ENCODE results near the gene ABCG1. TPM values are rescaled to one million over a fixed set of nuclear protein-coding genes. Genes with fewer than 3 reads are reported as not detected.

Gene ABCG1
- polyA plus RNA-seq, 2 of the 4 experiments (the other 2 are of a cell fraction), result 2.3 to 5.1 TPM

DNA sequence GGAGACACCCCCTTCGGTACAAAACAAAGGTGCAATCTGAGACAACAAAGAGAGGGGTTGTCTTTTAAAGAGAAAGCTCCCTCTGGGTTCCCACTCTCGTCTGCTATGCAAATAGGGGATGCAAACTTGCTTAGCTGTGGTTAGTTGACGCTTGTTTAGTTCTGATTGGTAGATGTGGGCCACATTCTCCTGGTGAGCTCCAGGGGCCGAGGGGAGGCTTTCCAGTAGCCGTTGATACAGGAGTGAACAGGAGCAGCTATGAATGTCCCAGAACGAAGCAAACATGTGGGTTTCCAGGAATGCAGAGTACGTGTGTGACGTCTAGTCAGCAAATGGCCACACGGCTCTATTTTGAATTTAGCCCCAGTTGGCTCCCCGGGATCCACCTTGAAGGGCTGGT lies 117.1 kb downstream of the ABCG1 start (continued):
- TF ChIP-seq, protein P1, sequence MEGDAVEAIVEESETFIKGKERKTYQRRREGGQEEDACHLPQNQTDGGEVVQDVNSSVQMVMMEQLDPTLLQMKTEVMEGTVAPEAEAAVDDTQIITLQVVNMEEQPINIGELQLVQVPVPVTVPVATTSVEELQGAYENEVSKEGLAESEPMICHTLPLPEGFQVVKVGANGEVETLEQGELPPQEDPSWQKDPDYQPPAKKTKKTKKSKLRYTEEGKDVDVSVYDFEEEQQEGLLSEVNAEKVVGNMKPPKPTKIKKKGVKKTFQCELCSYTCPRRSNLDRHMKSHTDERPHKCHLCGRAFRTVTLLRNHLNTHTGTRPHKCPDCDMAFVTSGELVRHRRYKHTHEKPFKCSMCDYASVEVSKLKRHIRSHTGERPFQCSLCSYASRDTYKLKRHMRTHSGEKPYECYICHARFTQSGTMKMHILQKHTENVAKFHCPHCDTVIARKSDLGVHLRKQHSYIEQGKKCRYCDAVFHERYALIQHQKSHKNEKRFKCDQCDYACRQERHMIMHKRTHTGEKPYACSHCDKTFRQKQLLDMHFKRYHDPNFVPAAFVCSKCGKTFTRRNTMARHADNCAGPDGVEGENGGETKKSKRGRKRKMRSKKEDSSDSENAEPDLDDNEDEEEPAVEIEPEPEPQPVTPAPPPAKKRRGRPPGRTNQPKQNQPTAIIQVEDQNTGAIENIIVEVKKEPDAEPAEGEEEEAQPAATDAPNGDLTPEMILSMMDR (IDR thresholded peaks at IDR 0.05), result no peak

DNA sequence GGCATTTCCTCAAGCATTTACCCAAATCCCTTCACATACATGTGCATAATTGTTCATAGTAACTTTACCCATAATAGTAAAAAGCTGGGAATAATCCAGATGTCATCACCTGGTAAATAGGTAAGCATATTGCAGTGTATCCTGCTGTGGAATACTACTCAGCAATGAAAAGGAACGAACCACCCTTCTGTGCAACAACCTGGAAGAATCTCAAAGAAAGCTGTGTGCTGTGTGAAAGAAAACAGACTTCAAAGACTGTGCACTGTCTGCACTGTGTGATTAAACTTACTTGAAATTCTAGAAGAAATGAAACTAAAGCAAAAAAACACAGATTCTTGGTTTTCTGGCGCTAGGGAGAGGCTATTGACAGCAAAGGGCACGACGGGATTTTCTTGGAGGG lies 118.3 kb downstream of the ABCG1 start:
- ChIA-PET CTCF (interaction anchor here (0.7 to 3.0 kb wide), 13 partner anchors 10 to 199 kb away, joined by 3 to 14 read pairs (median 5); no protein-coding TSS in a partner anchor), POLR2A (no interaction called here)
- ATAC-seq, result no peak
- DNase-seq (ENCODE audit: low read depth in 1 of 2, low spot score in 1 of 2), result no peak
- Histone ChIP-seq H3K4me1 (no peaks in the 10 kb centered on the region), H3K27ac (no peak overlapping the region), H3K4me3 (no peak overlapping the region), H3K9me3 (no peaks in the 10 kb centered on the region), H3K4me2 (no peak overlapping the region)
- TF ChIP-seq RFX5 (IDR thresholded peaks at IDR 0.05) (no peak), CHD2 (IDR thresholded peaks at IDR 0.05; ENCODE audit: low read length, partially characterized antibody) (no peak), MAFK (IDR thresholded peaks at IDR 0.05; ENCODE audit: partially characterized antibody) (no peak), EP300 (IDR thresholded peaks at IDR 0.05) (no peak), CEBPB (IDR thresholded peaks at IDR 0.05) (no peak), EHF (CRISPR knock-in tag; IDR thresholded peaks at IDR 0.05) (no peak), HOXB13 (CRISPR knock-in tag; IDR thresholded peaks at IDR 0.05; ENCODE audit: low read depth) (no peak), RCOR1 (IDR thresholded peaks at IDR 0.05; ENCODE audit: low read depth, low read length) (no peak), CHD4 (IDR thresholded peaks at IDR 0.05; ENCODE audit: borderline replicate concordance) (no peak), RAD21 (conservative IDR thresholded peaks at IDR 0.05 in 1 of 2, IDR thresholded peaks at IDR 0.05 in 1 of 2) (no peak), RARB (CRISPR knock-in tag; IDR thresholded peaks at IDR 0.05) (no peak), JUN (IDR thresholded peaks at IDR 0.05) (no peak), HDAC2 (IDR thresholded peaks at IDR 0.05) (no peak)
- TF ChIP-seq, protein P2, sequence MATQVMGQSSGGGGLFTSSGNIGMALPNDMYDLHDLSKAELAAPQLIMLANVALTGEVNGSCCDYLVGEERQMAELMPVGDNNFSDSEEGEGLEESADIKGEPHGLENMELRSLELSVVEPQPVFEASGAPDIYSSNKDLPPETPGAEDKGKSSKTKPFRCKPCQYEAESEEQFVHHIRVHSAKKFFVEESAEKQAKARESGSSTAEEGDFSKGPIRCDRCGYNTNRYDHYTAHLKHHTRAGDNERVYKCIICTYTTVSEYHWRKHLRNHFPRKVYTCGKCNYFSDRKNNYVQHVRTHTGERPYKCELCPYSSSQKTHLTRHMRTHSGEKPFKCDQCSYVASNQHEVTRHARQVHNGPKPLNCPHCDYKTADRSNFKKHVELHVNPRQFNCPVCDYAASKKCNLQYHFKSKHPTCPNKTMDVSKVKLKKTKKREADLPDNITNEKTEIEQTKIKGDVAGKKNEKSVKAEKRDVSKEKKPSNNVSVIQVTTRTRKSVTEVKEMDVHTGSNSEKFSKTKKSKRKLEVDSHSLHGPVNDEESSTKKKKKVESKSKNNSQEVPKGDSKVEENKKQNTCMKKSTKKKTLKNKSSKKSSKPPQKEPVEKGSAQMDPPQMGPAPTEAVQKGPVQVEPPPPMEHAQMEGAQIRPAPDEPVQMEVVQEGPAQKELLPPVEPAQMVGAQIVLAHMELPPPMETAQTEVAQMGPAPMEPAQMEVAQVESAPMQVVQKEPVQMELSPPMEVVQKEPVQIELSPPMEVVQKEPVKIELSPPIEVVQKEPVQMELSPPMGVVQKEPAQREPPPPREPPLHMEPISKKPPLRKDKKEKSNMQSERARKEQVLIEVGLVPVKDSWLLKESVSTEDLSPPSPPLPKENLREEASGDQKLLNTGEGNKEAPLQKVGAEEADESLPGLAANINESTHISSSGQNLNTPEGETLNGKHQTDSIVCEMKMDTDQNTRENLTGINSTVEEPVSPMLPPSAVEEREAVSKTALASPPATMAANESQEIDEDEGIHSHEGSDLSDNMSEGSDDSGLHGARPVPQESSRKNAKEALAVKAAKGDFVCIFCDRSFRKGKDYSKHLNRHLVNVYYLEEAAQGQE (IDR thresholded peaks at IDR 0.05), result no peak
- TF ChIP-seq, protein P3, sequence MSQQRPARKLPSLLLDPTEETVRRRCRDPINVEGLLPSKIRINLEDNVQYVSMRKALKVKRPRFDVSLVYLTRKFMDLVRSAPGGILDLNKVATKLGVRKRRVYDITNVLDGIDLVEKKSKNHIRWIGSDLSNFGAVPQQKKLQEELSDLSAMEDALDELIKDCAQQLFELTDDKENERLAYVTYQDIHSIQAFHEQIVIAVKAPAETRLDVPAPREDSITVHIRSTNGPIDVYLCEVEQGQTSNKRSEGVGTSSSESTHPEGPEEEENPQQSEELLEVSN (IDR thresholded peaks at IDR 0.05; ENCODE audit: borderline replicate concordance, low read depth), result no peak
- TF ChIP-seq, protein P1 (IDR thresholded peaks at IDR 0.05), result no peak
- TF ChIP-seq, protein P4, sequence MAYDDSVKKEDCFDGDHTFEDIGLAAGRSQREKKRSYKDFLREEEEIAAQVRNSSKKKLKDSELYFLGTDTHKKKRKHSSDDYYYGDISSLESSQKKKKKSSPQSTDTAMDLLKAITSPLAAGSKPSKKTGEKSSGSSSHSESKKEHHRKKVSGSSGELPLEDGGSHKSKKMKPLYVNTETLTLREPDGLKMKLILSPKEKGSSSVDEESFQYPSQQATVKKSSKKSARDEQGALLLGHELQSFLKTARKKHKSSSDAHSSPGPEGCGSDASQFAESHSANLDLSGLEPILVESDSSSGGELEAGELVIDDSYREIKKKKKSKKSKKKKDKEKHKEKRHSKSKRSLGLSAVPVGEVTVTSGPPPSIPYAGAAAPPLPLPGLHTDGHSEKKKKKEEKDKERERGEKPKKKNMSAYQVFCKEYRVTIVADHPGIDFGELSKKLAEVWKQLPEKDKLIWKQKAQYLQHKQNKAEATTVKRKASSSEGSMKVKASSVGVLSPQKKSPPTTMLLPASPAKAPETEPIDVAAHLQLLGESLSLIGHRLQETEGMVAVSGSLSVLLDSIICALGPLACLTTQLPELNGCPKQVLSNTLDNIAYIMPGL (CRISPR knock-in tag; IDR thresholded peaks at IDR 0.05; ENCODE audit: borderline replicate concordance), result no peak
- no peak for FAIRE-seq
- 66% methylated on average over 4 of the region's 4 CpGs for WGBS (ENCODE audit: missing lambda C conversion rate)
